H1 (cell line): Measurements from ENCODE around the gene TRIM44. TPM values are rescaled to one million over a fixed set of nuclear protein-coding genes. Genes with fewer than 3 reads are reported as not detected.

Source experiments
- CTCF ChIA-PET: fragments of 300-600 bp; sonication (Branson Sonifier 250); formaldehyde crosslinking; loops from one replicate; lab custom pipeline; 2021; ENCODE audit not compliant: partially characterized antibody; lab: Charles Lee
- POLR2A ChIA-PET: fragments of 300-600 bp; sonication (Branson Sonifier 250); formaldehyde crosslinking; loops from one replicate; lab custom pipeline; 2021; ENCODE audit warnings: inconsistent platforms; ENCODE audit not compliant: partially characterized antibody; lab: Charles Lee
- DNase-seq, 2 experiments: peaks; one replicate each; pipeline versions ENCODE4 v3.0.0 to v3.0.0-alpha.2; 2010 to 2022; ENCODE audit warnings: low spot score in 2 of 2, low read depth in 1 of 2, mixed read lengths in 1 of 2
- FAIRE-seq: peaks from 2 replicates; lab custom pipeline; 2011; peaks lifted over from hg19 to GRCh38; lab: Jason Lieb, UNC
- H2AFZ ChIP-seq: 2 replicates; pipeline ENCODE4 v1.8.1; 2012; ENCODE audit warnings: low read length, inconsistent platforms
- H2AK5ac ChIP-seq: 2 replicates; pipeline ENCODE4 v1.6.1; 2013; ENCODE audit warnings: low read depth, low read length
- H2BK120ac ChIP-seq: replicated peaks from 2 replicates; pipeline ENCODE3; 2013; ENCODE audit warnings: low read depth, low read length, inconsistent platforms
- H2BK12ac ChIP-seq: 2 replicates; pipeline ENCODE4 v1.6.1; 2013; ENCODE audit warnings: low read depth, low read length
- H2BK15ac ChIP-seq: 2 replicates; pipeline ENCODE4 v1.6.1; 2013; ENCODE audit warnings: low read length
- H2BK20ac ChIP-seq: 2 replicates; pipeline ENCODE4 v1.6.1; 2013; ENCODE audit warnings: low read length
- H2BK5ac ChIP-seq: 2 replicates; pipeline ENCODE4 v1.6.1; 2013; ENCODE audit warnings: low read depth, low read length
- H3K14ac ChIP-seq: 2 replicates; pipeline ENCODE4 v1.6.1; 2013; ENCODE audit warnings: inconsistent platforms; ENCODE audit not compliant: insufficient read length
- H3K18ac ChIP-seq: 2 replicates; pipeline ENCODE4 v1.6.1; 2013; ENCODE audit warnings: low read length; ENCODE audit errors: extremely low read depth
- H3K23ac ChIP-seq: 2 replicates; pipeline ENCODE4 v1.6.1; 2013; ENCODE audit warnings: inconsistent platforms; ENCODE audit not compliant: insufficient read length
- H3K23me2 ChIP-seq: 2 replicates; pipeline ENCODE4 v1.6.1; 2013; ENCODE audit warnings: low read depth, low read length
- H3K27ac ChIP-seq: 2 replicates; pipeline ENCODE4 v1.6.1; 2011; ENCODE audit warnings: low read depth, low read length, inconsistent platforms
- H3K27me3 ChIP-seq, 4 experiments: replicated peaks in 1 of 4; 1 replicate in 1 of 4; 2 replicates in 3 of 4; pipeline versions ENCODE4 v1.6.1 to v1.8.1; 2011 to 2013; ENCODE audit warnings: low read length in 3 of 4, mild to moderate bottlenecking in 3 of 4, inconsistent platforms in 2 of 4, mixed read lengths in 2 of 4, moderate library complexity in 1 of 4; ENCODE audit not compliant: control insufficient read depth in 3 of 4, insufficient read depth in 3 of 4; ENCODE audit errors: extremely low read depth in 1 of 4
- H3K36me3 ChIP-seq, 4 experiments: 2 replicates each; pipeline versions ENCODE4 v1.6.1 to v1.8.1; 2011 to 2013; ENCODE audit warnings: mild to moderate bottlenecking in 4 of 4, low read length in 3 of 4, moderate library complexity in 2 of 4, control low read depth in 1 of 4, inconsistent platforms in 1 of 4; ENCODE audit not compliant: insufficient read depth in 4 of 4, control insufficient read depth in 2 of 4
- H3K4ac ChIP-seq: replicated peaks from 2 replicates; pipeline ENCODE3; 2013; ENCODE audit warnings: low read length, low read depth, mixed read lengths, inconsistent platforms; ENCODE audit not compliant: insufficient read length
- H3K4me1 ChIP-seq, 4 experiments: replicated peaks in 1 of 4; 1 replicate in 1 of 4; 2 replicates in 3 of 4; pipeline versions ENCODE4 v1.6.1 to v1.8.1; 2011 to 2013; ENCODE audit warnings: low read length in 3 of 4, inconsistent platforms in 2 of 4, mixed read lengths in 1 of 4; ENCODE audit not compliant: insufficient read depth in 4 of 4, control insufficient read depth in 3 of 4
- H3K4me2 ChIP-seq, 2 experiments: 2 replicates each; pipeline versions ENCODE4 v1.6.1 to v1.8.1; 2011 to 2013; ENCODE audit warnings: low read depth in 2 of 2, low read length in 2 of 2, control low read depth in 1 of 2, inconsistent platforms in 1 of 2, mild to moderate bottlenecking in 1 of 2; ENCODE audit not compliant: insufficient read depth in 1 of 2
- H3K4me3 ChIP-seq, 4 experiments: fragments of 200-600, 300-600 bp in 1 of 4; sonication (generic), shearing (Covaris generic), sonication (Bioruptor Twin) in 1 of 4; 2 replicates each; pipeline versions ENCODE4 v1.5.1 to v1.8.1; 2011 to 2016; ENCODE audit warnings: low read length in 4 of 4, low read depth in 3 of 4, control low read depth in 2 of 4, inconsistent platforms in 2 of 4, mild to moderate bottlenecking in 2 of 4, mixed read lengths in 1 of 4, moderate library complexity in 1 of 4; ENCODE audit not compliant: insufficient read depth in 2 of 4; ENCODE audit errors: extremely low read depth in 1 of 4
- H3K56ac ChIP-seq: replicated peaks from 2 replicates; pipeline ENCODE3; 2013; ENCODE audit warnings: low read depth, mild to moderate bottlenecking, mixed read lengths, low read length, inconsistent platforms; ENCODE audit not compliant: insufficient read length
- H3K79me1 ChIP-seq: 2 replicates; pipeline ENCODE4 v1.6.1; 2013; ENCODE audit warnings: low read depth, low read length, control low read depth
- H3K79me2 ChIP-seq, 2 experiments: 2 replicates each; pipeline versions ENCODE4 v1.6.1 to v1.8.1; 2012 to 2013; ENCODE audit warnings: low read length in 2 of 2, mild to moderate bottlenecking in 2 of 2, inconsistent platforms in 1 of 2; ENCODE audit not compliant: insufficient read depth in 2 of 2, control insufficient read depth in 1 of 2
- H3K9ac ChIP-seq, 4 experiments: replicated peaks in 1 of 4; 1 replicate in 1 of 4; 2 replicates in 3 of 4; pipeline versions ENCODE4 v1.6.1 to v1.8.1; 2011 to 2013; ENCODE audit warnings: low read depth in 3 of 4, low read length in 3 of 4, control low read depth in 2 of 4, mild to moderate bottlenecking in 2 of 4, moderate library complexity in 2 of 4, inconsistent platforms in 1 of 4; ENCODE audit errors: extremely low read depth in 1 of 4
- H3K9me3 ChIP-seq, 2 experiments: 2 replicates each; pipeline versions ENCODE4 v1.6.1 to v1.8.1; 2012 to 2013; ENCODE audit warnings: mild to moderate bottlenecking in 2 of 2, moderate library complexity in 2 of 2, control low read depth in 1 of 2, inconsistent platforms in 1 of 2, low read depth in 1 of 2, low read length in 1 of 2, mixed read lengths in 1 of 2; ENCODE audit not compliant: insufficient read depth in 2 of 2
- H4K20me1 ChIP-seq, 2 experiments: replicated peaks in 1 of 2; 2 replicates each; pipeline versions ENCODE3 to v1.8.1; 2011 to 2013; ENCODE audit warnings: inconsistent platforms in 2 of 2, low read length in 2 of 2, mild to moderate bottlenecking in 1 of 2; ENCODE audit not compliant: insufficient read depth in 2 of 2, control insufficient read depth in 1 of 2
- H4K5ac ChIP-seq: 2 replicates; pipeline ENCODE4 v1.6.1; 2013; ENCODE audit warnings: low read length, low read depth, mixed read lengths, inconsistent platforms; ENCODE audit not compliant: insufficient read length
- H4K8ac ChIP-seq: 2 replicates; pipeline ENCODE4 v1.8.0; 2013; ENCODE audit warnings: mild to moderate bottlenecking, moderate library complexity, low read length, inconsistent platforms; ENCODE audit not compliant: insufficient read depth; ENCODE audit errors: extremely low read depth
- H4K91ac ChIP-seq: replicated peaks from 2 replicates; pipeline ENCODE3; 2013; ENCODE audit warnings: low read length, mixed read lengths, inconsistent platforms; ENCODE audit not compliant: insufficient read length
- ASH2L ChIP-seq: fragments of 200-600, 300-600 bp; sonication (generic); IDR thresholded peaks from one replicate; pipeline ENCODE4 v1.7.1; 2017; ENCODE audit warnings: low read length
- BACH1 ChIP-seq: IDR thresholded peaks from 2 replicates; pipeline ENCODE4 v1.6.1; 2012; ENCODE audit warnings: low read length, improper control_type of control experiment
- CHD2 ChIP-seq: IDR thresholded peaks from 2 replicates; pipeline ENCODE4 v1.6.1; 2012; ENCODE audit warnings: low read length, improper control_type of control experiment
- EP300 ChIP-seq, 2 experiments: IDR thresholded peaks; 1 replicate in 1 of 2; 2 replicates in 1 of 2; pipeline ENCODE4 v1.6.1; 2011 to 2012; ENCODE audit warnings: low read depth in 2 of 2, low read length in 2 of 2, mild to moderate bottlenecking in 2 of 2, borderline replicate concordance in 1 of 2, inconsistent platforms in 1 of 2, moderate library complexity in 1 of 2
- HDAC2 ChIP-seq, 2 experiments: fragments of 300-600 bp in 1 of 2; sonication (generic) in 1 of 2; IDR thresholded peaks; 2 replicates each; pipeline ENCODE4 v1.6.1; 2011 to 2012; ENCODE audit warnings: low read depth in 2 of 2, low read length in 2 of 2, mild to moderate bottlenecking in 2 of 2, moderate library complexity in 2 of 2, borderline replicate concordance in 1 of 2, inconsistent platforms in 1 of 2
- HDAC6 ChIP-seq: IDR thresholded peaks from one replicate; pipeline ENCODE4 v1.7.1; 2012; ENCODE audit warnings: low read depth, mild to moderate bottlenecking, inconsistent platforms, low read length, moderate library complexity
- MAFK ChIP-seq: IDR thresholded peaks from 2 replicates; pipeline ENCODE4 v1.6.1; 2012; ENCODE audit warnings: low read depth, mild to moderate bottlenecking, improper control_type of control experiment, low read length
- POLR2A ChIP-seq, 2 experiments: IDR thresholded peaks; 1 replicate in 1 of 2; 2 replicates in 1 of 2; pipeline ENCODE4 v1.6.1; 2011; ENCODE audit warnings: low read depth in 2 of 2, low read length in 2 of 2, mild to moderate bottlenecking in 2 of 2; ENCODE audit errors: control extremely low read depth in 1 of 2
- RNF2 ChIP-seq: fragments of 200-900, 300-1000 bp; sonication (generic); IDR thresholded peaks from 2 replicates; pipeline ENCODE4 v1.7.1; 2016; ENCODE audit warnings: borderline replicate concordance, low read depth, mild to moderate bottlenecking, antibody characterized with exemption, low read length; ENCODE audit not compliant: poor library complexity, severe bottlenecking; ENCODE audit errors: missing control alignments
- SIRT6 ChIP-seq: IDR thresholded peaks from one replicate; pipeline ENCODE4 v1.7.1; 2012; ENCODE audit warnings: low read length, inconsistent platforms
- SP2 ChIP-seq: IDR thresholded peaks from 2 replicates; pipeline ENCODE4 v1.6.1; 2012; ENCODE audit warnings: mild to moderate bottlenecking, low read length, inconsistent platforms
- WGBS, 2 experiments: shearing (Covaris generic) in 1 of 2; methylation state at CpG; one replicate each; pipeline versions ENCODE4 v1.1.6 to v1.1.7; 2013 to 2015; ENCODE audit warnings: low lambda C conversion rate in 2 of 2, mixed read lengths in 2 of 2, inconsistent platforms in 1 of 2, low coverage in 1 of 2, missing lambda C conversion rate in 1 of 2; ENCODE audit not compliant: insufficient replicate concordance in 2 of 2, insufficient coverage in 1 of 2, insufficient read length in 1 of 2; ENCODE audit errors: extremely low coverage in 1 of 2, missing lambda C conversion rate in 1 of 2; 5-methylcytosine and 5-hydroxymethylcytosine counted together
- polyA plus RNA-seq, 7 experiments: library from polyadenylated mRNA; depleted of rRNA in 3 of 7; stranded (reverse) in 5 of 7; unstranded in 2 of 7; fragments of >200 nt in 5 of 7; fragments of 200-250 nt in 2 of 7; gene quantifications; 1 replicate in 5 of 7; 2 replicates in 1 of 7; 4 replicates in 1 of 7; pipeline versions ENCODE4 v1.2.1 to v1.2.3, GENCODE V29; 2011 to 2013; ENCODE audit warnings: missing spikeins in 2 of 7, mixed read lengths in 2 of 7
- total RNA-seq: library from RNA; stranded (reverse); fragmentation: NEBNext Ultra II Directional; extraction: Animal tissue kit (Norgen Biotek cat#: 25700); gene quantifications from 2 replicates; pipeline ENCODE4 v1.2.1, GENCODE V29; 2021
- TF ChIP-seq, protein P1 (sequence below): IDR thresholded peaks from 2 replicates; pipeline ENCODE4 v1.6.1; 2011; ENCODE audit warnings: low read length, improper control_type of control experiment
- TF ChIP-seq, protein P2 (sequence below): IDR thresholded peaks from 2 replicates; pipeline ENCODE4 v1.6.1; 2012; ENCODE audit warnings: inconsistent platforms

TRIM44 gene
- total and polyA plus RNA-seq, 2 of the 8 experiments (the other 6 are each of a cell fraction or from before 2014, with no cell fraction given): 13.9 to 34.4 TPM

DNA sequence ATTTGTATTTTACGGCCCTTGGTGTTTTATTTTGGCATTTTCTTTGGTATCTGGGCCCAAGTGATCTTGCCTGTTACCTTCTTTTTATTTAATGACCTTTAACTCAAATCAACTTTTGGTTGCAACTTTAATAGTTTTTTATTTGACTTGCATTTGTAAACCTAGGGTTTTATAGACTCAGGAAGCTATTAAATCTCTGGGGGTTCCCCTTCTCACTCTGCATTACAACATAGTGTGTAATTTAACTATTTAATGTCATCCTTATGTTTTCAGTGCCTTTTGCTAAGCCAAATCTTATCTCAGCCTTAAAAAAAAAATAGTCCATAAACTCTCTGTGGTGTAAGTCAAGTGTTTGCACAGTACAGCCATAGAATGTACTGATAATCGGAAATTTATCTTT lies 41.0 kb upstream of the TRIM44 start:
- peaks cover 11% of the 10 kb centered on the region; the same call in 1 of the 2 replicates for H3K23me2 ChIP-seq
- no peak overlapping the region for H2AFZ ChIP-seq
- CTCF ChIA-PET: interaction anchor here (1.0 kb wide), 1 partner anchor 201 kb away, joined by 3 read pairs; no protein-coding TSS in a partner anchor
- H2BK15ac ChIP-seq: no peak overlapping the region
- H3K4me3 ChIP-seq: no peak overlapping the region; a peak in 2 of 8 replicates
- H3K4me1 ChIP-seq: peaks cover 3 to 17% (median 6%) of the 10 kb centered on the region in 4 experiments; a peak in 6 of 7 replicates
- H3K14ac ChIP-seq: no peak overlapping the region
- H3K18ac ChIP-seq: no peak overlapping the region
- POLR2A ChIA-PET: no interaction called here
- no peaks in the 10 kb centered on the region for H3K36me3 ChIP-seq
- no peak for FAIRE-seq
- H3K4me2 ChIP-seq: no peak overlapping the region
- H3K79me2 ChIP-seq: no peaks in the 10 kb centered on the region
- H4K5ac ChIP-seq: no peak overlapping the region
- no peak for DNase-seq
- no peaks in the 10 kb centered on the region for H3K9me3 ChIP-seq
- no peaks in the 10 kb centered on the region for H3K79me1 ChIP-seq
- no peak overlapping the region for H4K91ac ChIP-seq
- no peak overlapping the region for H4K8ac ChIP-seq
- no peak overlapping the region for H2BK12ac ChIP-seq
- H3K27me3 ChIP-seq: peaks cover 7 to 28% (median 22%) of the 10 kb centered on the region in 4 experiments
- no peak overlapping the region for H3K4ac ChIP-seq
- 81% methylated on average over 2 of the region's 2 CpGs; no CpG with 5 or more reads in 1 of the 2 experiments for WGBS, 2 experiments
- H3K27ac ChIP-seq: no peak overlapping the region
- H2BK120ac ChIP-seq: no peak overlapping the region
- no peak overlapping the region for H3K9ac ChIP-seq
- no peaks in the 10 kb centered on the region for H4K20me1 ChIP-seq
- no peak overlapping the region for H2BK5ac ChIP-seq
- no peak overlapping the region for H2BK20ac ChIP-seq
- H3K56ac ChIP-seq: no peak overlapping the region
- no peak overlapping the region for H2AK5ac ChIP-seq
- no peak overlapping the region for H3K23ac ChIP-seq
- TF ChIP-seq BACH1: no peak
- TF ChIP-seq RNF2: no peak
- TF ChIP-seq, protein P1, sequence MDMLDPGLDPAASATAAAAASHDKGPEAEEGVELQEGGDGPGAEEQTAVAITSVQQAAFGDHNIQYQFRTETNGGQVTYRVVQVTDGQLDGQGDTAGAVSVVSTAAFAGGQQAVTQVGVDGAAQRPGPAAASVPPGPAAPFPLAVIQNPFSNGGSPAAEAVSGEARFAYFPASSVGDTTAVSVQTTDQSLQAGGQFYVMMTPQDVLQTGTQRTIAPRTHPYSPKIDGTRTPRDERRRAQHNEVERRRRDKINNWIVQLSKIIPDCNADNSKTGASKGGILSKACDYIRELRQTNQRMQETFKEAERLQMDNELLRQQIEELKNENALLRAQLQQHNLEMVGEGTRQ: no peak
- no peak for TF ChIP-seq SIRT6
- no peak for TF ChIP-seq HDAC6
- TF ChIP-seq, protein P2, sequence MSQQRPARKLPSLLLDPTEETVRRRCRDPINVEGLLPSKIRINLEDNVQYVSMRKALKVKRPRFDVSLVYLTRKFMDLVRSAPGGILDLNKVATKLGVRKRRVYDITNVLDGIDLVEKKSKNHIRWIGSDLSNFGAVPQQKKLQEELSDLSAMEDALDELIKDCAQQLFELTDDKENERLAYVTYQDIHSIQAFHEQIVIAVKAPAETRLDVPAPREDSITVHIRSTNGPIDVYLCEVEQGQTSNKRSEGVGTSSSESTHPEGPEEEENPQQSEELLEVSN: no peak
- no peak for TF ChIP-seq MAFK
- no peak for TF ChIP-seq SP2
- no peak for TF ChIP-seq ASH2L
- no peak for TF ChIP-seq EP300 (IDR thresholded peaks at IDR 0.05; ENCODE audit: borderline replicate concordance in 1 of 2, low read depth in 2 of 2, low read length in 2 of 2)
- no peak for TF ChIP-seq CHD2
- TF ChIP-seq HDAC2 (IDR thresholded peaks at IDR 0.05; ENCODE audit: borderline replicate concordance in 1 of 2, low read depth in 2 of 2, low read length in 2 of 2): no peak
- no peak for TF ChIP-seq POLR2A (IDR thresholded peaks at IDR 0.05; ENCODE audit: control extremely low read depth in 1 of 2, low read depth in 2 of 2, low read length in 2 of 2)
